Measurements from ENCODE around the gene SCUBE2. TPM values are rescaled to one million over a fixed set of nuclear protein-coding genes. Genes with fewer than 3 reads are reported as not detected.
A peak's percentile ranks its signal among the peaks of the same experiment; 100 is the strongest.

Gene SCUBE2
- total and polyA plus RNA-seq, 4 donors, result 0.14 to 1.4 (median 0.42) TPM; not detected in 1

GRCh38 chr11:9141186-9141585 lies 49.8 kb upstream of the SCUBE2 start:
- Histone ChIP-seq H3K9me3 (ENCODE audit: control insufficient read depth in 4 of 4, low read length in 3 of 4) (no peaks in the 10 kb centered on the region), H3K27me3 (ENCODE audit: control insufficient read depth in 4 of 4, insufficient read depth in 4 of 4, low read length in 3 of 4) (no peaks in the 10 kb centered on the region), H3K36me3 (ENCODE audit: control insufficient read depth in 4 of 4, insufficient read depth in 3 of 4, low read depth in 1 of 4, low read length in 3 of 4) (peaks cover 6 to 50% (median 30%) of the 10 kb centered on the region in 4 donors), H3K4me3 (ENCODE audit: low read depth in 1 of 3, low read length in 3 of 3) (no peak overlapping the region), H3K4me1 (ENCODE audit: control insufficient read depth in 4 of 4, insufficient read depth in 4 of 4, low read length in 3 of 4) (peaks cover 0 to 23% (median 13%) of the 10 kb centered on the region in 4 donors), H3K27ac (ENCODE audit: low read depth in 1 of 2, low read length in 2 of 2) (no peak overlapping the region), H3K9ac (ENCODE audit: low read depth in 1 of 2, low read length in 2 of 2) (no peak overlapping the region)
- TF ChIP-seq MAX (IDR thresholded peaks at IDR 0.05) (no peak), GABPA (IDR thresholded peaks at IDR 0.05 in 1 of 2, conservative IDR thresholded peaks at IDR 0.05 in 1 of 2) (no peak), EGR1 (IDR thresholded peaks at IDR 0.05; ENCODE audit: low read depth in 2 of 2) (no peak), FOXA1 (IDR thresholded peaks at IDR 0.05) (no peak), YY1 (IDR thresholded peaks at IDR 0.05) (no peak), REST (IDR thresholded peaks at IDR 0.05) (no peak), HNF4G (IDR thresholded peaks at IDR 0.05) (no peak), CTCF (IDR thresholded peaks at IDR 0.05; ENCODE audit: low read depth, low read length, missing input control) (no peak)
- 98% methylated on average over 7 of the region's 7 CpGs for WGBS
- no peak for DNase-seq (ENCODE audit: low spot score)

- no peaks in the 10 kb centered on the region for H3K27me3 ChIP-seq (ENCODE audit: control insufficient read depth in 4 of 4, insufficient read depth in 4 of 4, low read length in 3 of 4)
- H3K27ac ChIP-seq (ENCODE audit: low read depth in 1 of 2, low read length in 2 of 2), result peak overlapping the region; percentile 70 to 78
- TF ChIP-seq HNF4A (conservative IDR thresholded peaks at IDR 0.05), result peak; percentile 22 to 25
- TF ChIP-seq FOXA1 (IDR thresholded peaks at IDR 0.05), result no peak
- no peak overlapping the region for H3K4me3 ChIP-seq (ENCODE audit: low read depth in 1 of 3, low read length in 3 of 3)
- H3K9me3 ChIP-seq (ENCODE audit: control insufficient read depth in 4 of 4, low read length in 3 of 4), result no peaks in the 10 kb centered on the region
- WGBS, result 50% methylated on average over 7 of the region's 7 CpGs
- H3K4me1 ChIP-seq (ENCODE audit: control insufficient read depth in 4 of 4, insufficient read depth in 4 of 4, low read length in 3 of 4), result peaks cover 0 to 23% (median 13%) of the 10 kb centered on the region in 4 donors
- peaks cover 2 to 40% (median 25%) of the 10 kb centered on the region in 4 donors for H3K36me3 ChIP-seq (ENCODE audit: control insufficient read depth in 4 of 4, insufficient read depth in 3 of 4, low read depth in 1 of 4, low read length in 3 of 4)
- no peak for DNase-seq (ENCODE audit: low spot score)
- H3K9ac ChIP-seq (ENCODE audit: low read depth in 1 of 2, low read length in 2 of 2), result no peak overlapping the region
Observed at GRCh38 chr11:9139628-9140357, 48.4 kb upstream of the SCUBE2 start.
